Ishikawa (cell line): ENCODE measurements around the gene ACO1.

ENCODE experiments used
- CEBPB ChIP-seq: IDR thresholded peaks from 2 replicates; pipeline ENCODE4 v1.6.1; 2012
- CREB1 ChIP-seq: IDR thresholded peaks from 2 replicates; pipeline ENCODE4 v1.6.1; 2012; ENCODE audit warnings: low read depth
- EGR1 ChIP-seq: IDR thresholded peaks from 2 replicates; pipeline ENCODE4 v1.6.1; 2012
- EP300 ChIP-seq: IDR thresholded peaks from 2 replicates; pipeline ENCODE4 v1.6.1; 2012; ENCODE audit warnings: borderline replicate concordance
- FOXM1 ChIP-seq: IDR thresholded peaks from 2 replicates; pipeline ENCODE4 v1.6.1; 2012; ENCODE audit warnings: low read depth, borderline replicate concordance
- NFIC ChIP-seq: IDR thresholded peaks from 2 replicates; pipeline ENCODE4 v1.6.1; 2012
- RAD21 ChIP-seq: IDR thresholded peaks from 2 replicates; pipeline ENCODE4 v1.6.1; 2012; ENCODE audit warnings: low read depth
- TAF1 ChIP-seq: IDR thresholded peaks from 2 replicates; pipeline ENCODE4 v1.6.1; 2012; ENCODE audit warnings: low read depth, mild to moderate bottlenecking
- TCF12 ChIP-seq: IDR thresholded peaks from 2 replicates; pipeline ENCODE4 v1.6.1; 2012; ENCODE audit warnings: low read depth
- TEAD4 ChIP-seq: IDR thresholded peaks from 2 replicates; pipeline ENCODE4 v1.6.1; 2012
- YY1 ChIP-seq: IDR thresholded peaks from 2 replicates; pipeline ENCODE4 v1.6.1; 2012; ENCODE audit warnings: low read depth
- ZBTB7A ChIP-seq: IDR thresholded peaks from 2 replicates; pipeline ENCODE4 v1.6.1; 2012; ENCODE audit warnings: low read depth
- TF ChIP-seq, protein P1 (sequence below): IDR thresholded peaks from 2 replicates; pipeline ENCODE4 v1.6.1; 2012
- TF ChIP-seq, protein P2 (sequence below): IDR thresholded peaks from 2 replicates; pipeline ENCODE4 v1.6.1; 2012; ENCODE audit warnings: low read depth, mild to moderate bottlenecking
- TF ChIP-seq, protein P3 (sequence below): IDR thresholded peaks from 2 replicates; pipeline ENCODE4 v1.6.1; 2012

Gene ACO1

DNA sequence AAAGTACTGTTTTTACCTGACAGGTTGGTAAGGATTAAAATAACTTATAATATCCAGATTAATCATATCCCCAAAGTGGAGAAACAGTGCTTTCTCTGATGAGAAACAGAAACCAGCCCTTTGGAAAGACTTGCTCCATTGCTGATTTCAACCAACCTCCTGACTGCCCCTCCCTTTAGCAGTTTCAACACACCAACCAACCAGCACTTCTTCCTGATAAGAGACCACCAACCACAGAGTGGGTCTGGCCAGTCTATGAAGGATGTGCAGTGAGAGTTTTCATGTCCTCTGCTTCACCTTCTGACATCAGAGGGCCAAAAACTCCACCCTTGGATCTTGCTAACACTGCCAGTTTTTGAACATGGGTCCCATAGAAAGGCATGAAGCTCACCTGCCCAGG is 113.5 kb downstream of the ACO1 start:
- TF ChIP-seq TCF12 (no peak), RAD21 (no peak), CREB1 (no peak), TEAD4 (no peak), EGR1 (no peak), ZBTB7A (no peak), YY1 (no peak), NFIC (no peak)
- TF ChIP-seq, protein P1, sequence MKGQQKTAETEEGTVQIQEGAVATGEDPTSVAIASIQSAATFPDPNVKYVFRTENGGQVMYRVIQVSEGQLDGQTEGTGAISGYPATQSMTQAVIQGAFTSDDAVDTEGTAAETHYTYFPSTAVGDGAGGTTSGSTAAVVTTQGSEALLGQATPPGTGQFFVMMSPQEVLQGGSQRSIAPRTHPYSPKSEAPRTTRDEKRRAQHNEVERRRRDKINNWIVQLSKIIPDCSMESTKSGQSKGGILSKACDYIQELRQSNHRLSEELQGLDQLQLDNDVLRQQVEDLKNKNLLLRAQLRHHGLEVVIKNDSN = no peak
- TF ChIP-seq, protein P2, sequence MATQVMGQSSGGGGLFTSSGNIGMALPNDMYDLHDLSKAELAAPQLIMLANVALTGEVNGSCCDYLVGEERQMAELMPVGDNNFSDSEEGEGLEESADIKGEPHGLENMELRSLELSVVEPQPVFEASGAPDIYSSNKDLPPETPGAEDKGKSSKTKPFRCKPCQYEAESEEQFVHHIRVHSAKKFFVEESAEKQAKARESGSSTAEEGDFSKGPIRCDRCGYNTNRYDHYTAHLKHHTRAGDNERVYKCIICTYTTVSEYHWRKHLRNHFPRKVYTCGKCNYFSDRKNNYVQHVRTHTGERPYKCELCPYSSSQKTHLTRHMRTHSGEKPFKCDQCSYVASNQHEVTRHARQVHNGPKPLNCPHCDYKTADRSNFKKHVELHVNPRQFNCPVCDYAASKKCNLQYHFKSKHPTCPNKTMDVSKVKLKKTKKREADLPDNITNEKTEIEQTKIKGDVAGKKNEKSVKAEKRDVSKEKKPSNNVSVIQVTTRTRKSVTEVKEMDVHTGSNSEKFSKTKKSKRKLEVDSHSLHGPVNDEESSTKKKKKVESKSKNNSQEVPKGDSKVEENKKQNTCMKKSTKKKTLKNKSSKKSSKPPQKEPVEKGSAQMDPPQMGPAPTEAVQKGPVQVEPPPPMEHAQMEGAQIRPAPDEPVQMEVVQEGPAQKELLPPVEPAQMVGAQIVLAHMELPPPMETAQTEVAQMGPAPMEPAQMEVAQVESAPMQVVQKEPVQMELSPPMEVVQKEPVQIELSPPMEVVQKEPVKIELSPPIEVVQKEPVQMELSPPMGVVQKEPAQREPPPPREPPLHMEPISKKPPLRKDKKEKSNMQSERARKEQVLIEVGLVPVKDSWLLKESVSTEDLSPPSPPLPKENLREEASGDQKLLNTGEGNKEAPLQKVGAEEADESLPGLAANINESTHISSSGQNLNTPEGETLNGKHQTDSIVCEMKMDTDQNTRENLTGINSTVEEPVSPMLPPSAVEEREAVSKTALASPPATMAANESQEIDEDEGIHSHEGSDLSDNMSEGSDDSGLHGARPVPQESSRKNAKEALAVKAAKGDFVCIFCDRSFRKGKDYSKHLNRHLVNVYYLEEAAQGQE = no peak

DNA sequence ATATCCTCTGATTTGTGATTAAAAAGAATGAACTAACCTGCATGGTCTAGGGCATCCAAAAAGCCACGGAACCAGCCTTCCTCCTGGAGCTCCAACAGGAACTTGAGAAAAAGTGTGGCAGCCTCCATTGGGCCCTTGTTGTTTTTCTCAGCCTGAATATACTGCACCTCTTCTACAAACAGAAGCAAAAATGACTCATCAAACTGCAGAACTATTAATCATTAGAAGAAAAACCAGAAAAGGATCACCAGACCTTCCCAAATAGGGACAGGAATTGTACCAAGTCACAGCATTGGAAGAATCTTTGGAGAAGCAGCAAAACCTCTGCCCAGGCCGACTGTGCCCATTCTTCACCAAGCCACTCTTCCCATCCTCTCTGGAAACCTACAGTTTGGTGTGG is 116.3 kb downstream of the ACO1 start:
- TF ChIP-seq, protein P1 = no peak
- TF ChIP-seq RAD21 (no peak), CEBPB (no peak), CREB1 (no peak), TCF12 (no peak), ZBTB7A (no peak), NFIC (no peak), FOXM1 (no peak), EGR1 (no peak)
- TF ChIP-seq, protein P2 = no peak
- TF ChIP-seq, protein P3, sequence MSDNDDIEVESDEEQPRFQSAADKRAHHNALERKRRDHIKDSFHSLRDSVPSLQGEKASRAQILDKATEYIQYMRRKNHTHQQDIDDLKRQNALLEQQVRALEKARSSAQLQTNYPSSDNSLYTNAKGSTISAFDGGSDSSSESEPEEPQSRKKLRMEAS = no peak

DNA sequence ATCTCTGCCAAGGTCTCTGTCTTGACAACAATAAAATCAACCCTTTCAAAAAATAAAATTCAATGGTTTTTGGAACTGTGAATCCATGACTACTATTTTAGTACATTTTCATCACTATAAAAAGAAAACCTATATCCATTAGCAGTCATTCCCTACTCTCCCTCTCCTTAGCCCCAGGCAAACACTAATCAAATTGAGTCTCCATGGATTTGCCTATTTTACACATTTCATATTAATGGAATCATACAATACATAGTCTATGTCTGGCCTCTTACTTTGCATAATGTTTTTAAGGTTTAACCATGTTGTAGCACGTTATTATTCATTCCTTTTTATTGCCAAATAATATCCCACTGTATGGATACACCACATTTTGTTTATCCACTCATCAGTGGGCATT is 117.4 kb downstream of the ACO1 start:
- no peak for TF ChIP-seq CEBPB
- TF ChIP-seq NFIC = no peak
- no peak for TF ChIP-seq FOXM1
- TF ChIP-seq TEAD4 = no peak
- TF ChIP-seq YY1 = no peak
- TF ChIP-seq TCF12 = no peak
- TF ChIP-seq CREB1 = no peak
- TF ChIP-seq ZBTB7A = no peak
- TF ChIP-seq, protein P3 = no peak
- no peak for TF ChIP-seq EP300
- TF ChIP-seq, protein P2 = no peak
- TF ChIP-seq EGR1 = no peak
- no peak for TF ChIP-seq RAD21
- TF ChIP-seq, protein P1 = no peak
- no peak for TF ChIP-seq TAF1

DNA sequence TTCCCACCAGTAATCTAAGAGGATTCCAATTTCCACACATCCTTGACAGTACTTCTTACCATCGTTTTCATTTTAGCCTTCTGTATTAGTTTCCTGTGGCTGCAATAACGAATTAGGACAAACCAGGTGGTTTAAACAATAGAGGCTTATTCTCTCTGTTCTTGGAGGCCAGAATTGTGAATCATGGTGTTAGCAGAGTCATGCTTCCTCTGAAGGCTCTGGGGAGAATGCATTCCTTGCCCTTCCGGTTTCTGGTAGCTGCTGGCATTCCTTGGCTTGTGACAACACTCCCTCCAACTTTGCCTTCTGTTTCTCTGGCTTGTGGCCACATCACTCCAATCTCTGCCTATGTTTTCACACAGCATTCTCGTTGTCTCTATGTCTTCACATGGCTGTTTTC is 118.0 kb downstream of the ACO1 start:
- no peak for TF ChIP-seq CEBPB
- TF ChIP-seq, protein P1 = no peak
- TF ChIP-seq EGR1 = no peak
- TF ChIP-seq, protein P3 = no peak
- TF ChIP-seq EP300 = no peak
- TF ChIP-seq, protein P2 = no peak
- no peak for TF ChIP-seq YY1
- TF ChIP-seq RAD21 = no peak
- TF ChIP-seq TEAD4 = no peak
- no peak for TF ChIP-seq CREB1
- TF ChIP-seq FOXM1 = no peak
- no peak for TF ChIP-seq NFIC
- TF ChIP-seq ZBTB7A = no peak
- TF ChIP-seq TAF1 = no peak
- TF ChIP-seq TCF12 = no peak
